SKM-1 (cell line): ENCODE data around the gene FMOD.

Source experiments
- DNase-seq: peaks from one replicate; lab custom pipeline; 2025; ENCODE audit not compliant: unreplicated experiment; lab: John Stamatoyannopoulos, UW

The FMOD gene

DNA sequence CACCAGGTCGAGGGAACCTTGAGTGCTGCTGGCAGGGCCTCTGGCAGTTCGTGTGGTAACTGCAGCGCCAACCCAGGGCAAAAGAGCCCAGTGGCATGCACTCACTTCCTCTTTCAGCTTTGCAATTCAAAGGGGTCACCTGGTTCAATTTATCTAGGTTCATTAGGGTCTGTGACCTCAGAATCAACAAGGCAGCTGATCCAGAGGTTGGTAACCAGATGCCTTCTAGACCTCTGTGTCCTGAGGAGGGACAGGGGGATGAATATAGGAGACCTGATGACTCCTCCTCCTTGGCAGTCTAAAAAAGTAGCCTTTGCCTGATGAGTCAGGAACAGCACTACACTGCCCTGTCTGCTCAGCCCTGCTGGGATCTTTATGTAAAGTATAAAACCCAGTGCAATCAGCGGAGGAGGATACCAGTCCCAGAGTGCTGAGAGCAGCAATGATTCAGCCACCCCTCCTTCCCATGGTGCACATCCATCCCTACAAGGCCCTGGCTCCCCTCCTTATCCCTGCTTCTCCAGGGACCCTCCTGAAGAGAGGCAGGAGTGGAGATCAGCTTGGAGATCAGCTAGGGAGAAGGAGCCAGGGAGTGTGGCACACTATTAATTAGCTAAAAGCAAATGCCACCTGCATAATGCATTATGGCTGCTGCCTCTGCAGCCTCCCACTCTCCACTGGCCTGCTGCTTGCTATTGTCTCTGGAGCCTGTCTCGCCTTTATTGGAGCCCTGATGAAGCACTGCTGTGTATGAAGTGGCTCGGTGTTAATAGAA lies 11.2 kb upstream of the FMOD start:
- DNase-seq, result no peak

DNA sequence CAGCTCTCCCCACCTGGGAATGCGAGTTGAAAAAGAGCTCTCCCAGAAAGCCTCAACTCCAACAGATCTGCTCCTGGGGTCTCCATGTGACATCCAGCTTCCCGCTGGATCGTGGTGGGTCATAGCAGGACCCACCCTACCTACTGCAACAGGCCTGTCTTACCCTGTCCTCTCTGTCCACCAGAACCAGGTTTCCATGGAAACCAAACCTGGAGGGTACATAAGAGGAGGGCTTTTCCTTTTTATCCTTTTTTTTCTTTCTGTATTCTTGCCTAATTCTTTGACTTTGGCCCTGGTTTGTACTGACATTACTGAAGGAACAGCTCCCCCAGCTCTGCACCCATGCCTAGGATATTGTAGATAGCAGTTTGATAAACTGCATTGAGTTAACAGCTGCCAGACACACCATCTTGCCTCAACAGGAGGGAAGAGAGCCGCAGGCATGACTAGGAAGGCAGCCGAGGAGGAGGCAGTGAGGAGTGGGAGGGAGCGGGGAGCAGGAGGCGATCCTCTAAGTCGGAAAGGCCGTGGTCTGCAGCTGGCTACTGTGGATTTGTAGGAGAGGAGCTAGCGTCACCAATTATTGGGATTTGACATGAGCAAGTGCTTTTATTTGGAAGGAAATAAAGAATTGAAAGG lies 9.7 kb upstream of the FMOD start:
- no peak for DNase-seq

DNA sequence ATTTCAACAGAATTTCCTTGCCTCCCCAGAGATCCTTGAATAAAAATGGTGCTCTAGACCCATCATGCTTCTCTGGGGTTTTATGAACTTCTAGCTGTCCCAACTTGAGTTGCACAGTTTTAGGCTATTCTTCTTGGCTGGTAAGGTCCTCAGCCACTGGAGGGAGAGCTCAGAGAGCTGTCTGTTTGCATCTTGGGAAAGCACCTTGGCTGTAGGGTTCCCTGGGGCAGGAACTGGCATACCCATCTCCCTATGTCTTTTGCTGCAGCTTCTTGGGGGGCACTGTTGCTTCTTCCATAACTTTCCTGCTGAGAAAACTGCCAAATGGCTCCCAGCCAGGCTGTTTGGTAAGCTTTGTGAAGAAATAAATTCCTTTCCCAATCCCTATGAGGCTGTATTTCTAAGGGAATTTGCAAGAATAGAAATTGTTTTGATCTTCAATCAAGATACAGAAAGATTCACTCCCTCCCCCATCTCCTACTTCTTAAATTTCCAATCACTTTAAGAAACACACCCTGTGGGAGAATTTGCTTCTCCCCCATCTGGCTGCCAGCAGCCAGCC lies 8.2 kb upstream of the FMOD start:
- no peak for DNase-seq

DNA sequence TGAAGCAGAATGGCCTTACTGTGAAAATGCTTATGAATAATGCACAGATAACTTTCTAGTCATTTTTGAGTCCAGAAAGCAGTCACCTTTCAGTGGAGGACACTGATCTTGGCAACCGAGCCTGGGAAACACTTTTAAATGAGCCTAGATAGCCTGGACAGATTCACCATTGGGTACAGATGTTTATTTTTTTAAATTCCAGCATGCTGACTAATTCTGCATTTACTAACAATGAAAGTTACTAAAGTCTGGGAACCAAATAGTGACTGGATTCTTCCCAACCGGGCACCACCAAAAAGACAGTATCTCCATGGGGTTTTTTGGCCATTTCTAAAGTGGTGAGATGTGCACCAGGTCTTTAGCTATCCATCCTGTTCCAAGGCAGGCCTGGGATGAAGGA lies 3.3 kb upstream of the FMOD start:
- no peak for DNase-seq

DNA sequence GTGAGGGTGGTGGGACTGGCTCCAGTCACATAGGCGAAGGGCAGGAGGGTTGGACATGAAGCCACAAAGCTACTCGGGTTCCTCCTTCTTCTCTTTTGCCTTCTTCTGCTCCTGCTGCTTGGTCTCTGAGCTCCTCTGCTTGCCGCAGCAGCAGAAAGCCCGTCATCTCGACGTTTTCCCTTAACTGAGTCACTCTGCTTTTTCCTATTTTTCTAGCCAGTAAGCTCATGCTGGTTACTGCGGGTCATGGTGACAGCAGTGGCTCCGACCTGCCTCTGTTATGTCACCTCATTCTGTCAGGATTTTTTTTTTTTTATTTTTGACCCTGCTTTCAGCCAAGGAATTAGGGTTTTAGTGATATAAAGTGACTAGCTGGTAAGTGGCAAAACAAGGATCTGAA lies 2.6 kb upstream of the FMOD start:
- no peak for DNase-seq

DNA sequence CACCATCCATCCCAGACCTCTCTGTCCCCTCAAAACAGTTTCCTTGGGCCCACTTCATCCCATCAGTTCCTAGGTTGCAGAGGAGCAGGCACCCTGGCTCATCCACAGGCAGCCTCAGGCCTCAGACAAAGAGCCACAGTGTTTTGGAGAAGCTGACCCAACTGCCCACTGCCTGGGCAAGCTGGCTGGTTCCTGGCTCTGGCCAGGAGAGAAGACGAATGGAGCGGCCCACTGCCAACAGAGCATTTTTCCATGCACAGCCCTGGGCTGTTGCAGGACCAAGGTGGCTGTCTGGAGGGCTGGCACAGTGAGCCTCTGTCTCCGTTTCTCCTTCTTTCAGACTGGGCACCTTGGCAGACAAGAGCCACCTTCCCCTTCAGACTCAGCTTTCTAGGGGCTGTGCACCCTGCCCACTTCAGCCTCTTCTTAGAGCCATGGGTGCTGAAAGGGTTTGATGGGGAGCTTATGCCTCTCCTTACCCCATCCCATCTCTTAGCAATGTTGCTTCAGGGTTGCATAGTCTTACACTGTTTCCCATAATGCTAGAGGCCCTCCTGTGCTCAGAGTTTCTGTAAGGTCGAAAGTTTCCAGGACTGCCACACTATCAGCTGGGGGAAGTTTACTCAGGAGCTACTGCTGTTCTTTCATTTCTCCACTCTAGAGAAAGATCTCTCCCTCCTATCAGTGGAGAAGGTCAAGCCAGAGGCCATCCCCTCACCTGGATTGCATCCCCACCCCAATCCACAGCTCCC lies 973 bp downstream of the FMOD start:
- DNase-seq, result no peak

DNA sequence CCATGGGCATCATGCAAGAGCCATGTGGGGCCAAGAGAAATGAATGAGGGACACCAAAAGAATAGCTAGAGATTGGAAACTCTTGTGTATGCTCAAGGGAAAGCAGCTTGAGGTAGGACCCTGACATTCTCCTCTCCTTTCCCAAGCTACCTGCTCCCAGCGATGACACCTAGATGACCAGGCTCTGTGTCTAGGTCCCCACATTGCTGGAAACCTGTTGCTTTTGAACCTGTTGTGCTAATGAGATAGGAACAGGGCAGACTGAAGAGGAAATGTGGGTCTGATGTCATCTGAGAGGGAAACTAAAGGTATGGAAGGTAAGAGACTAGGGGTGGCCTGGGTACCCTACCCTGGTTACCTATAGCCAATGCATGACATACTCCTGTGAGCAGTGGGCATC lies 1.8 kb downstream of the FMOD start:
- no peak for DNase-seq

DNA sequence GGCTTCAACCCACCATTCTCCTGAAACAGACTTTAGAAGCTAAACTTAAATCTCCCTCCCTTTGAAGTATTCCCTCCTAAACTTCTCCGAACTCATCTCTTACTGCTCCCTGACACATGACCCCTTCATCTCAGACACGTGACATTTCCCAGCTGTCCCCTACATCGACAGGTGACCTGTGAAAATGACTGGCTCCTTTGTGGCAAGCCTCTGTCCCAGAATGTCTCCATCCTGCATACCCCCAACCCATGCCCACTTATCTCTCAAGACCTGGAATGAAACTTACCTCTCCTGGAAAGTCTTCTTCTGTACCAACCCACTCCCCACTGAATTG lies 4.2 kb downstream of the FMOD start:
- DNase-seq, result no peak

DNA sequence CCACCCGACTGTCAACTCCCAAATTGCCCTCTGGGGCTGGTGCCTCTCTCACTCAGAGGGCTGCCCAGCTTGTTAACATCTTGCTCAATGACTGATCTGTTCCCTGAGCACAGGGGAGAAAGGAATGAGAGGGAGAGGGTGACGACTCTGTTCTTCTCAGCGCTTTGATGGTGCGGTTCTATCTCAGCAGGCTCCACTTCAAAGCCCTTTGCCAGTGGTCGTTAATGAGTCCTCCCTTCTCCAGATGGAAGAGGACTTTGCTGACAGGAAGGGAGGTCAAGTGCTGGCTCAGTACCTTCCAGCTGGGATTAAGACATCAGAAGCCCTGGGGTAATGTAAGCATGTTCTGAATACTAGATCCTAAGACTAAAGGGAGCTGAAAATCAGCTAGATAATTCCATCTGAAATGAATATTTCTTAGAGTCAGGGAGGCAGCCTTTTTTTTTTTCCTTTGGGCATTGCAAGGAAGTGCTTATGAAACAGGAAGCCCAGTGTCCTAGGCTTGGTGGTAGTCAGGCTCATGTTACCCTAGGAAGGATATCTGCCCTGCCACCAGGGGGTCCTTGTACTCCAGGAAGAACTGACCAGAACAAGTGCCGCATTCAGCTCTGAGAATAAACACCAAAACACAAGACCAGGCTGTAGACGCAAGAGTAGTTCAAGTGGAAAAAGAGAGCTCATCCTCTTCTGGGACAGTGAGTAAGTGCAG lies 4.7 kb downstream of the FMOD start:
- no peak for DNase-seq

DNA sequence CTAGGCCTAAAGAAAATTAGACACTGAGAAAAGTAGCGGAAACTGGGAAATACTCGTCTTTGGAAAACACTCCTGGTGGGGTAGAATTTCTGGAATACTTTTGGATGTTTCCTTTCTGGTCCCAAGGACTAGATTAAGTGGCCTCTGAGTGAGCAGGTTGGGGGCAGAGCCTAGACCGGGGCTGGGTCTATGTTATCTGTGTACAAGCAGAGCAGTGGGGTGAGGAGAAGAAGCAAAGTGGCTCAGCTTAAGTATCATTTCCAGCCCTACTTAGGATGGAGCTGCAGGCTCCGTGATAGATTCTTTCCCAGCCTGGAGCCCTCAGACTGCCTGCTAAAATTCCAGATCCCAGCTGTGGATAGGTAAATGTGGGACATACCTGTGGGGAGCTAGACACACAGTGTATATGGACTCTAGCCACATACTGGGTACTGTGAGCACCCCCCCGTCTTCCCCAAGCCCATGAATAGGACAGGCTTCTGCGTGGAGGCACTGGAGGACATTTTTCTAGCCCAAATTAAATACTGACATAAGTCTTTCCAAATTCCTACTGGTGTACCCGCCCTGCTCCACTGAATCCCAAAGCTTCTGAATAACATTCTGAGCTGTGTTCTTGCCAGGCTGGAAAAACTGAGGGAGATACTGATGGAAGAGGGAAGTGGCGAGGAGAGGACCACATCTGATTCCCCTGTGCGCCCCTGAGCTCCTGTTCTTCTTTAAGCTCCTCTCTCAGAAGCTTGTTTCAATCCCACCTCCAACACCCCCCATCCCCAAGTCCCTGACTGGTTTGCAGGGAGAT lies 6.8 kb downstream of the FMOD start:
- DNase-seq, result no peak

DNA sequence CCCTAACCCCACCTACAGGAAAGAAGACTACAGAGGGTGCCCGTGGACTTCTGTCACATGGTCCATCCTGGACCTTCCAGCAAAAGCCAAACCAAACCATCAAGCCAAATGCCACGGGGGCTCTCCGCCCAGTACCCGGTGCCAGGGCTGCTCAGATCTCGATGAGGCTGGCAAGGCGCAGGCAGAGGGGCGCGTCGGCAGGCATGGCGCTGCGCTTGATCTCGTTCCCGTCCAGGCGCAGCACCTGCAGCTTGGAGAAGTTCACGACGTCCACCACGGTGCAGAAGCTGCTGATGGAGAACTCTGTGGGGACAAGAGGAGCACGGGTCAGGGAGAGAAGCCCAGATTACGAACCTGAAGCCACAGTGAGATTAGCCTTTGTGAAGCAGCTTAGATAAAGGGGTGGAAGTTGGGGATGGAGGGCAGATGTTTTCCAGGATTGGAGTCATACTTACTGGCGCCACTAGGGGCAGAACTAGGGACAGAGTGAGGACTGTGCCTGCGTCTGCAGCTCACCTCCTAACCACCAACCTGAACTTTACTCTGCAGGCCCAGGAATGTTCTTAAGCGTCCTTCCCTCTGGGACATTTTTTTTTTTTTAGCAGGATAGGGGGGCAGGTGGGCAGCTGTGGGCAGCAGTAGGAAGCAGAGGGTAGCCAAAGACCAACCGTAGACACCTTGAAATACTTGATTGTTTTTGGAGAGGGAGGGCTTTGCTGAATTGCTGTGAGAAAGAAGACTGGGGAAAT lies 8.6 kb downstream of the FMOD start:
- peak; percentile 63 for DNase-seq

DNA sequence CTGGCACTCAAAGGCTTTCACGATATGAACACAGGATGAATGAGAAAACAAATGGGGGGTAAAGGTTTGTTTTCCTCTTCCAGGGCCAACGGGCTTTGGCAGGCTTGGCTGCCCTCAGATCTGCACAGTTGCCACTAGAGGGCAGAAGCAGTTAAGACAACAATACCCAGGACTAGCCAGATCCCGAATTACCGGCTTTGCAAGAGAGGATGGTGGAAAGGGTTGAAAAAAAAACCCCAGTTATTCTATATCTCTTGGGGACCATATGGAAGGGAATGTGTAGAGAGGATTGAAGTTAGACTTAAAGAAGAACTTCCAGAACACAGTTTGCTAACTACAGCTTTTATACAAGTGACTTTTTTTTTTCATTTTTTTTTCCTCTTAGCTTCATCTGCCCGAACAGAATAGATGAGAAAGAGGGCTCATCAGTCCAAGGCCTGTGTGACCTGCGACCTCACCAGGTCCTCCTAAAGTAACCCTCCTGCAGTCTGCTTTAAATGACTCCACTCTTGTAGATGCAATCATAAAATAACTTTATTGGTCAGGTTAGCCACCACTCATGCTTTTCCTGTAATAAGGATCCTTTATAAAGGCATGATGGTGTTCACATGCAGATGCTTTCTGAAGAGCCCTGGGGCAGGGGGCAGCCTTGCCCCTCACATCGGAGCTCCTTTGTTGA lies 10.7 kb downstream of the FMOD start:
- peak; percentile 87 for DNase-seq

DNA sequence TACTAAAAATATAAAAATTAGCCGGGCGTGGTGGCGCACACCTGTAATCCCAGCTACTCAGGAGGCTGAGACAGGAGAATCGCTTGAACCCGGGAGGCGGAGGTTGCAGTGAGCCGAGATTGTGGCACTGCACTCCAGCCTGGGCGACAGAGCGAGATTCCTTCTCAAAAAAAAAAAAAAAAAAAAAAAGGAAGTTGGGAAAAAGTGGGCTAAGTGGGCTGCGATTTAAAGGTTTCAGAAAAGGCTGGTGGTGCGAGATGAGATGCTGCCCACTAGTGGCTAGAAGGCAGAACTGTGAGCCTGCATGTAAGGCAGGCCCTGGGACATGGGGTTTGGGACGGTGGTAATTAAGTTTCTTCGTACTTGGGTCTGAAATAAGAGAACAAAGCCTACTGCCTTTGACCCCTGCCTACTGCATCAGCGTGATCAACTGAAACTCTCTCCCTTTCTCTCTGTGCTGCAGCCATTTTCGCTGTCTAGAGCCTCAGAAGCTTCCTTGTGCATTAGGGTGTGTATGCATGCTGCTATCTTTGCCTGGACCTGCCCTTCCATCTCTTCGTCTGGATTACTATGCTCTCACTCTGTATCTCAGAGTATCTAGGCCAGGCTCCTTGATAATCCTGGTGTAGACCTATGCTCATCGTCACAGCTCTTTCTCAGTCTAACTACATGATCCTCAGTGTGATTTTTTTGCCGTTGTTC lies 12.4 kb downstream of the FMOD start:
- DNase-seq, result peak; percentile 77

DNA sequence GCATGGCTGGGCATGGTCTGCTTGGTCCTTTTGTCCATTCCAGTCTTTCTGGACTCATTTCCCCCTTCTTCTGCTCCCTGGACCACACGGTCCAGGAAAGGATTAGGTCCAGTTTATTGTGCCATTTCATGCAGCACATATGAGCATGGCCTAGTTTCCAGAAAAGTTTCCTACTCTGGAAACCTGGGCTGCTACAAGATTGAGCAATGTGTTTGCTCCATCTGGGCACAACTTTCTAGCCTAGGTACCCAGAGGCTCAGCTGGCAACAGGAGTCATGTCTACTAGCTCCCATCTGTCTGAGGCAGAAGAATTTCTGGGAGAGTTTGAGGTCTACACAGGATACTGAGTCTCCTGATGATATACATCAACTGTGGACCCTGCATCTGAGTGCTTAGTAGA lies 14.8 kb downstream of the FMOD start:
- no peak for DNase-seq

DNA sequence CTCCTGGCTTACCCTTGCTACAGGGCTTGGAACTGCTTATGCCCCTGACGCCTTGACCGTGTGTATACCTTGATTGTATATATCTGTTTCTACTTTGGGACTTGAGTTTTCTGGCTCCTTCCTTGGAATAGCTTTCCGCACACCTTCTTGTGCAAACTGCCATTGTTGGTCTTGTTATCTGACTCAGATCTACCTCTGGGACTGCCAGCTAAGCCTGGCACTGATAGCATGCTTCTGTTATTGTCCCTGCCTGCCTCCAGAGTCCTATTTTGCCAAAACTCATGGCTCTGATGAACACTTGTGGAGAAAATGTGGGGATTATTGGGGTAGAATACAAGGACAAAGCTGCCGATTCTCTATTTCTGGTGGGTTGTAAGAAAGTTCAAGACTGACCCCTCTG lies 15.4 kb downstream of the FMOD start:
- DNase-seq, result no peak

DNA sequence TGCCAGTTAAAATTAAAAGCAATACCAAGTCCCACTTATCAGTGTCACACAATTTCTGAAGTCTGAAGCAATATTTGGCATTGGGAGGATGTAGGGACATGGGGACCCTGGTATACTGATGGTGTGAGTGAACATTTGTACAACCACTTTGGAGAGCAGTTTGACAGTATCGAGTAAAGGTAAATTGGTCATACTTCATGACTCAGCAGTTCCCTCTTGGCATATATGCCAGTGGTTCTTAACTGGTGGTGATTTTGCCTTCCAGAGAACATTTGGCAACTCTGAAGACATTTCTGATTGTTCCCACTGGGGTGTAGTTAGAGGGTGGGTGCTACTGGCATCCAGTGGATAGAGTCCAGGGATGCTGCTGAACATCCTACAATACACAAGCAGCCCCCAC lies 19.7 kb downstream of the FMOD start:
- no peak for DNase-seq

DNA sequence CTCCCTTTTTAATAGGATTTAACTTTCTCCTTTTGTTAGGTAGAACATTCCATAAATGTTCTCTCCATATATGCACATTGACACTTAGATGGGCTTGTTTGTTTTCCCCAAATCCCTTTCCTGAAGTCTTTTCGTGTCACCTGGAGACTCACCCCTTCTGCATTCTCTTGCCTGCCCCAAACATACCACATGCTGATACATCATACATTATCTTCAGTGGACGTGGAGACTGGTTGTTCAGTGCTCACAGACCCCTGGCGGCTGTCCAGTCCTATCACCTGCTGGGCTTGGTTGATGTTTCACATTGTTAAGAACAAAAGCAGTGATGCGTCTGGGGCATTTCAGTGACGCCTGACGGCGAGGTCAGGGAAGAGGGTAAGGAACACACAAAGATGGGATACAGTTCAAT lies 22.2 kb downstream of the FMOD start:
- no peak for DNase-seq

DNA sequence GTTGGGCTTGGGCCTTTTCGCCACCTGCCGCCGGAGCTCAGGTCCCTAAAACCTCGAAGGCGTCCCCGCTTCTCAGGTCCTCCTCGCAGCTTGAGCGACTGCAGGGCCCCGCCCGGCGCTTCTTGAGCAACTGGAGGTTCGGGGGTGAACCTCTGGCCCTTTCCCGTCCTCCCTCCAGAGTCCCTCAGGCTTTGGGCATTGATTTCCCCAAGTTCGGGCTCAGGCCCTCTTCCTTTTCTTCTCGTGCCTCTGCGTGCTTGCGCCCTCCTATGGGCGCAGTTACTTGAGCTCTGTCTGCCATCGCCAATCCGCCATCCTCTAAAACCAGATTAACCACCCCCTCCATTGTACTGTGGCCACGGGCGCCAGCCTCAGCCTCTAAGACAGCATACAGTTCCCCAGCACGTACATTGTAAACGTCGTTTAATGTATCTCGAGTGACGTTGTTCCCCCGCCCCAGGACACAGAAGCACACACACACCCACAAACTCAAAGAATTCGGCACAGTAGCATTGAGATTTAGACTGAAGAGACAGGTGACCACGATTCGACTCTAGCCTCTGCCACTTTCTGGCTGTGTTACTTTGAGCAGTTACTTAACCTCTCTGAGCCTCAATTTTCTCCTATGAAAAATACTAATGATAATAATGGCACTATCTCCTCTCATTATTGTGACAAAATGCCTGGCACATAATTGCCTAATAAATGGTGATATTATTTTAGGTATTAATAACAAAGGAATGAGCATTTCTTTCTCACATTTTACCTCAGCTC lies 23.1 kb downstream of the FMOD start:
- DNase-seq, result peak; percentile 89
